GM18508 (cell line): ENCODE results near the gene TRMO.

Experiments used
- ATAC-seq: cut with Tn5 transposase; IDR thresholded peaks from one replicate; pipeline ENCODE4 v1.9.1; 2021; ENCODE audit warnings: moderate number of reproducible peaks; ENCODE audit not compliant: insufficient read depth, unreplicated experiment

TRMO gene

DNA sequence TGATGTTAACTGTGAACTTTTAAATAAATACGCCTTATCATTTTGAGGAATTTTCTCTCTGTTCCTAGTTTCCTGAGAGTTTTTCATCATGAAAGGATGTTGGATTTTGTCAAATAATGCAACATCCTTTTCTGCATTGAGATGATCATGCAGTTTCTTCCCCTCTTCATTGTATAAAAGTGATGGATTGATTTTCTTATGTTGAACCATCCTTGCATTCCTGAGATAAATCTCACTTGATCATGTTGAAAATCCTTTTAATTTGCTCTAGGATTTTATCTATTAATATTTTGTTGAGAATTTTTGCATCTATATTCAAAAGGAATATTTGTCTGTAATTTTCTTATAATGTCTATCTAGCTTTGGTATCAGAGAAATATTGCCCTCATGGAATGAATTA is 56.0 kb downstream of the TRMO start:
- ATAC-seq: no peak

DNA sequence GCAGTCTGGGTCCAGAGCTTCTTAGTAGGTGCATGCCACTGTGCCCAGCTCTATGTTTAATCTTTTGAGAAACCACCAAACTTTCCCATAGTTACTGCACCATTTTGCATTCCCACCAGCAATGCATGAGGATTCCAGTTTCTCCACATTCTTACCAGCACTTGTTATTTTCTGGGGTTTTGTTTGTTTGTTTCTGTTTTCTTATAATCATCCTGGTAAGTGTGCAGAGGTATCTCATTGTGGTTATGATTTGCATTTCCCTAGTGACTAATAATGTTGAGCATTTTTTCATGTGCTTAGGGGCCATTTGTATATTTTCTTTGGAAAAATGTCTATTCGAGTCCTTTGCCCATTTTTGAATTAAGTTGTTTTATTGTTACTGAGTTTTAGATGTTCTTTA is 57.9 kb downstream of the TRMO start:
- no peak for ATAC-seq

GRCh38 chr9:97863314-97863713 is 59.0 kb downstream of the TRMO start:
- ATAC-seq: no peak

GRCh38 chr9:97861148-97861475 is 61.2 kb downstream of the TRMO start:
- ATAC-seq: no peak

GRCh38 chr9:97860451-97861147 is 61.7 kb downstream of the TRMO start:
- ATAC-seq: no peak

GRCh38 chr9:97859346-97859745 is 63.0 kb downstream of the TRMO start:
- ATAC-seq: no peak

- ATAC-seq: no peak
These were observed 63.5 kb downstream of the TRMO start for GRCh38 chr9:97858826-97859225.

- ATAC-seq: no peak
These were observed 63.9 kb downstream of the TRMO start for GRCh38 chr9:97858393-97858713.

DNA sequence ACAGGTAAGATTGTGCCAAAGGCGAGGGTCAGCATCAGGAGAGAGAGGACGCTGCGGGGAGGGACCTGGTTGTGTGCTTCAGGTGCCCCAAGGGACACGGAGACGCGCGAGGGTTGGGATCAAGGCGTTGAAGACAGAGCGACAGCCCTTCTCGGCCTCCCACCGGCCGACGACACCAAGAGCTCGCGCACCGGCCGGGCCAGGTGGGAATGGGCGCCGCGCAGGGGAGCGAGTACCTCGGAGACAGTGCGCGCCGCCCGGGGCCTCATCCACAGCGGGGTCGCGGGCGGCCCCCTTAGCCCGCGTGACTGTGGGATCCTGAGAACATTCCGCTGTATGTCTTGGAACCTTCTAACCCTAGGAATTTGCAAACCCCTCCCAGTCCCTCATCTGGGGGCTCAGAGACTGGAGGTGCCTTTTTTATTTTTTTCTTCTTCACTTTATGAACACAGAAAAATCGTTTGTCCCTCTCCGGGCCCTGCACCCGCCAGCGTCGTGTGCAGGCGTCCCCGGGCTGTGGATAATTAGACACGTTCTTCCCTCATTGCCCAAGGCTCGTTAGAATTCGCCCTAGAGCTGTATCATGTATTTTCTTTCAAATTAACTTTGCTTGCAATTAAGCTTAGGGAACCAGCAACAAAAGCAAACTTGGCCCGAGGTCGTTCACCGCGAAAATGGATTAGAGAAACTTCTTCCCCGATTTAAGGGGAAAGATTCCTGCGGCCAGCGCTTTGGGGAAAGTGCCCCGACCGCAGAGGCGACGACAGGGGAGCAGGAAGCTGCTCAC is 64.5 kb downstream of the TRMO start:
- no peak for ATAC-seq

- no peak for ATAC-seq
These were observed 65.3 kb downstream of the TRMO start for GRCh38 chr9:97856857-97857605.

- ATAC-seq: no peak
These were observed 66.4 kb downstream of the TRMO start for GRCh38 chr9:97855899-97856298.

- no peak for ATAC-seq
These were observed 66.8 kb downstream of the TRMO start for GRCh38 chr9:97855486-97855875.

- ATAC-seq: no peak
These were observed 67.4 kb downstream of the TRMO start for GRCh38 chr9:97854696-97855485.
